KBM-7 (cell line): Measurements from ENCODE around the gene PABPN1L.
A peak's percentile ranks its signal among the peaks of the same experiment; 100 is the strongest.

Experiments used
- DNase-seq: peaks from one replicate; pipeline ENCODE4 v3.0.0-alpha.2; 2015
- in situ Hi-C: fragments of 300-500 bp; cut with MboI; formaldehyde crosslinking; loops from 2 replicates; pipeline ENCODE4 v1.14.3; 2020; ENCODE audit warnings: low sequenced_read_pairs, low pct_unique_long_range_greater_than_20kb, mixed read lengths

PABPN1L gene

GRCh38 chr16:88874938-88875599, 8.6 kb upstream of the PABPN1L start:
- in situ Hi-C loops: no loop called here
- DNase-seq: no peak

GRCh38 chr16:88872650-88873331, 6.3 kb upstream of the PABPN1L start:
- no peak for DNase-seq
- in situ Hi-C loops: no loop called here

- no peak for DNase-seq
- in situ Hi-C loops: no loop called here
These were observed 5.4 kb upstream of the PABPN1L start for GRCh38 chr16:88871730-88872416.

GRCh38 chr16:88871349-88871702, 4.9 kb upstream of the PABPN1L start:
- DNase-seq: no peak
- in situ Hi-C loops: no loop called here

- in situ Hi-C loops: no loop called here
- no peak for DNase-seq
These were observed 4.3 kb upstream of the PABPN1L start for GRCh38 chr16:88870608-88871348.

GRCh38 chr16:88869673-88869980, 3.2 kb upstream of the PABPN1L start:
- no peak for DNase-seq
- in situ Hi-C loops: no loop called here

GRCh38 chr16:88868974-88869672, 2.7 kb upstream of the PABPN1L start:
- no peak for DNase-seq
- in situ Hi-C loops: no loop called here

- in situ Hi-C loops: no loop called here
- no peak for DNase-seq
These were observed 1.3 kb upstream of the PABPN1L start for GRCh38 chr16:88867581-88868246.

- in situ Hi-C loops: no loop called here
- DNase-seq: no peak
These were observed 718 bp downstream of the PABPN1L start for GRCh38 chr16:88865742-88866141.

GRCh38 chr16:88865310-88865709, 1.1 kb downstream of the PABPN1L start:
- in situ Hi-C loops: no loop called here
- no peak for DNase-seq

GRCh38 chr16:88864521-88864920, 1.9 kb downstream of the PABPN1L start:
- in situ Hi-C loops: no loop called here
- DNase-seq: no peak

GRCh38 chr16:88864099-88864498, 2.4 kb downstream of the PABPN1L start:
- in situ Hi-C loops: no loop called here
- DNase-seq: no peak

GRCh38 chr16:88863426-88863825, 3.0 kb downstream of the PABPN1L start:
- in situ Hi-C loops: no loop called here
- DNase-seq: no peak

- in situ Hi-C loops: no loop called here
- DNase-seq: no peak
These were observed 3.5 kb downstream of the PABPN1L start for GRCh38 chr16:88862968-88863367.

GRCh38 chr16:88861359-88861758, 5.1 kb downstream of the PABPN1L start:
- no peak for DNase-seq
- in situ Hi-C loops: no loop called here

GRCh38 chr16:88859381-88860091, 6.9 kb downstream of the PABPN1L start:
- in situ Hi-C loops: no loop called here
- no peak for DNase-seq

- peak; percentile 76 for DNase-seq
- in situ Hi-C loops: no loop called here
These were observed 8.6 kb downstream of the PABPN1L start for GRCh38 chr16:88857728-88858339.
